ENCODE data around the gene TDRD12.

- TF ChIP-seq CTCF (IDR thresholded peaks at IDR 0.05; ENCODE audit: low read depth, low read length, missing input control) (no peak), HNF4A (conservative IDR thresholded peaks at IDR 0.05) (peak; percentile 35 to 45), JUND (IDR thresholded peaks at IDR 0.05) (no peak), REST (IDR thresholded peaks at IDR 0.05) (no peak), GABPA (IDR thresholded peaks at IDR 0.05 in 1 of 2, conservative IDR thresholded peaks at IDR 0.05 in 1 of 2) (peak in 1 of 2 donors; percentile 13), ZBTB33 (IDR thresholded peaks at IDR 0.05) (no peak)
These were observed 150.5 kb downstream of the TDRD12 start for GRCh38 chr19:32869966-32870573.

Measured in liver (tissue), 3 donors.